Panc1 (cell line): ENCODE results near the gene SLC35G2.

Source experiments
- POLR2AphosphoS5 ChIP-seq: IDR thresholded peaks from 2 replicates; pipeline ENCODE4 v1.6.1; 2012; ENCODE audit warnings: mild to moderate bottlenecking, low read depth, low read length, moderate library complexity
- REST ChIP-seq, 2 experiments: IDR thresholded peaks; 2 replicates each; pipeline ENCODE4 v1.6.1; 2011 to 2012; ENCODE audit warnings: low read depth in 2 of 2, control low read depth in 1 of 2, low read length in 1 of 2, mild to moderate bottlenecking in 1 of 2, moderate library complexity in 1 of 2; ENCODE audit not compliant: insufficient read depth in 1 of 2
- TCF7L2 ChIP-seq: IDR thresholded peaks from 2 replicates; pipeline ENCODE4 v1.6.1; 2011; ENCODE audit warnings: mild to moderate bottlenecking, low read depth, low read length, inconsistent platforms
- TF ChIP-seq, protein P1 (sequence below): fragments of 450-650 bp; IDR thresholded peaks from 2 replicates; pipeline ENCODE4 v1.5.1; 2017; ENCODE audit warnings: mild to moderate bottlenecking

DNA sequence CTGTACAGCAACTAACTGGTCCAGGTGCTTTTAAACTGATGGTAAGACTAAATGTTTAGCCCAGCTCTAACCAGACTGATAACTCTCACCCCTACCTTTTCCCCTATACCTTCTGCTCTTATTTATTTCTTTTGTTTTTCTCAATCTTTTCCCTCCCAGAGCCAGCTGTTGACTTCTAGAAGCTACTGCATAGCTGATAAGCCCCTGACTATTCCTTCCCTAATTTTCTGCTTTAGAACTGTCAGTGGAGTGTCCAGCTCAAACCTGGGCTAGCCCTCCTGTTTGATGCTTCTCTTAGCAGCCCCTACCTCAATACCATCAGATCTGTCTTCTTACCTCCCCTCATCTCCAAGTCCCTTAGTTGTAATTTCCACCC lies 20.6 kb downstream of the SLC35G2 start:
- TF ChIP-seq, protein P1, sequence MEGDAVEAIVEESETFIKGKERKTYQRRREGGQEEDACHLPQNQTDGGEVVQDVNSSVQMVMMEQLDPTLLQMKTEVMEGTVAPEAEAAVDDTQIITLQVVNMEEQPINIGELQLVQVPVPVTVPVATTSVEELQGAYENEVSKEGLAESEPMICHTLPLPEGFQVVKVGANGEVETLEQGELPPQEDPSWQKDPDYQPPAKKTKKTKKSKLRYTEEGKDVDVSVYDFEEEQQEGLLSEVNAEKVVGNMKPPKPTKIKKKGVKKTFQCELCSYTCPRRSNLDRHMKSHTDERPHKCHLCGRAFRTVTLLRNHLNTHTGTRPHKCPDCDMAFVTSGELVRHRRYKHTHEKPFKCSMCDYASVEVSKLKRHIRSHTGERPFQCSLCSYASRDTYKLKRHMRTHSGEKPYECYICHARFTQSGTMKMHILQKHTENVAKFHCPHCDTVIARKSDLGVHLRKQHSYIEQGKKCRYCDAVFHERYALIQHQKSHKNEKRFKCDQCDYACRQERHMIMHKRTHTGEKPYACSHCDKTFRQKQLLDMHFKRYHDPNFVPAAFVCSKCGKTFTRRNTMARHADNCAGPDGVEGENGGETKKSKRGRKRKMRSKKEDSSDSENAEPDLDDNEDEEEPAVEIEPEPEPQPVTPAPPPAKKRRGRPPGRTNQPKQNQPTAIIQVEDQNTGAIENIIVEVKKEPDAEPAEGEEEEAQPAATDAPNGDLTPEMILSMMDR = no peak
- TF ChIP-seq TCF7L2 = no peak
- no peak for TF ChIP-seq REST (IDR thresholded peaks at IDR 0.05; ENCODE audit: insufficient read depth in 1 of 2, low read depth in 2 of 2, low read length in 1 of 2)
- no peak for TF ChIP-seq POLR2AphosphoS5
